Activated naive CD8-positive, alpha-beta T cell treated with anti-CD3 and anti-CD28 coated beads, Interleukin-2, amount 10 ng/mL, durations not matched to agents 7 days and 5 days (primary cell): ENCODE data around the gene GATA3. TPM values are rescaled to one million over a fixed set of nuclear protein-coding genes. Genes with fewer than 3 reads are reported as not detected.
"Not testable (repeated sequence)": the region's sequence is repeated elsewhere in the genome, so short reads cannot be mapped to it uniquely, and the experiment has no call there.

Source experiments
- ATAC-seq: fragments of 150-1000 bp; cut with Tn5 transposase; one replicate; pipeline ENCODE4 v1.10.0; 2021; ENCODE audit warnings: low read depth, moderate library complexity
- POLR2A ChIA-PET: fragments of 350-600 bp; sonication (Branson Sonifier 250); formaldehyde crosslinking; loops from one replicate; lab custom pipeline; 2021; ENCODE audit warnings: antibody characterized with exemption; lab: Charles Lee
- DNase-seq: peaks from one replicate; pipeline ENCODE4 v3.0.0; 2021
- H3K27ac Mint-ChIP-seq: one replicate; pipeline ENCODE4 v1.8.0; 2022; ENCODE audit warnings: mild to moderate bottlenecking, mixed read lengths
- H3K27me3 Mint-ChIP-seq: one replicate; pipeline ENCODE4 v1.8.0; 2022; ENCODE audit warnings: mild to moderate bottlenecking, moderate library complexity, mixed read lengths
- H3K36me3 Mint-ChIP-seq: one replicate; pipeline ENCODE4 v1.8.0; 2021; ENCODE audit warnings: mild to moderate bottlenecking, mixed read lengths
- H3K4me1 Mint-ChIP-seq: one replicate; pipeline ENCODE4 v1.8.0; 2021; ENCODE audit warnings: mixed read lengths
- H3K4me3 Mint-ChIP-seq: one replicate; pipeline ENCODE4 v1.8.0; 2022; ENCODE audit warnings: mild to moderate bottlenecking, moderate library complexity, mixed read lengths
- H3K9me3 Mint-ChIP-seq: one replicate; pipeline ENCODE4 v1.8.0; 2021; ENCODE audit warnings: mixed read lengths
- total RNA-seq, 2 experiments: library from RNA; stranded (reverse); gene quantifications; one replicate each; pipeline ENCODE4 v1.2.3, GENCODE V29; 2021

GATA3 gene
- total RNA-seq: 10 to 100 TPM; 48.3 to 49.1 TPM

DNA sequence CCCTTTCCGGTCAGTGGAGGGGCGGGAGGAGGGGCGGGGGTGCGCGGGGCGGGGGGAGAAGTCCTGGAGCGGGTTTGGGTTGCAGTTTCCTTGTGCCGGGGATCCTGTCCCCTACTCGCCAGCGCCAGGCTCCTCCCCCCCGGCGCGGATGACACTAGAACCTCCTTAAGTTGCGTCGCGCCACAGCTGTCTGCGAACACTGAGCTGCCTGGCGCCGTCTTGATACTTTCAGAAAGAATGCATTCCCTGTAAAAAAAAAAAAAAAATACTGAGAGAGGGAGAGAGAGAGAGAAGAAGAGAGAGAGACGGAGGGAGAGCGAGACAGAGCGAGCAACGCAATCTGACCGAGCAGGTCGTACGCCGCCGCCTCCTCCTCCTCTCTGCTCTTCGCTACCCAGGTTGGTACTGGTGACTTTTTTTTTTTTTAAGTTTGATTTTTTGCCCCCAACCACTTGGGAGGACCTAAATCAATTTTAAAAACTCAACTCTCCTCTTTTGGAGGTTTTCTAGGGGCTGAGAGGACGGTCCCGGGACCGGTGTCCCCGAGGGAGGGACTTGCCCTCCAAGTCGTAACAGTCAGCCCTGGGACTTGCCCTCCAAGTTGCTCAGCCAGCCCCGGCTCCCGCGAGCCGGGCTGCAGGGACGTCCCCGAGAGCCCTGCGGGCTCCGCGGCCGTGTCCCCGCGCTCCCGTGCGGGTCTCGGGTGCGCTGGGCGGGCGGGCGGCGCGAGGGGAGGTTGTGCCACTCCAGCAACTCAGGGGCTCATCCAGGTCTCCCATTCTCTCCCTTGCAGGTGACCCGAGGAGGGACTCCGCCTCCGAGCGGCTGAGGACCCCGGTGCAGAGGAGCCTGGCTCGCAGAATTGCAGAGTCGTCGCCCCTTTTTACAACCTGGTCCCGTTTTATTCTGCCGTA lies at the start of gene GATA3:
GATA3 (plus strand) TSS at position 195 of the 914 bp plus-strand sequence. CDS start 968 bp downstream, outside the sequence.
- peak; percentile 58 for ATAC-seq
- peaks cover 40% of the 10 kb centered on the region for H3K4me1 Mint-ChIP-seq
- no peaks in the 10 kb centered on the region for H3K9me3 Mint-ChIP-seq
- H3K36me3 Mint-ChIP-seq: peaks cover 36% of the 10 kb centered on the region
- H3K27me3 Mint-ChIP-seq: peaks cover 22% of the 10 kb centered on the region
- H3K27ac Mint-ChIP-seq: peak within 1 kb of the TSS; percentile 96
- peak within 1 kb of the TSS; percentile 98 for H3K4me3 Mint-ChIP-seq
- POLR2A ChIA-PET: interaction anchor here (0.5 to 1.7 kb wide), 23 partner anchors 23 to 761 kb away, joined by 3 to 10 read pairs (median 3); partner anchors contain the start of genes ATP5F1C and KIN
- DNase-seq: peak; percentile 85

DNA sequence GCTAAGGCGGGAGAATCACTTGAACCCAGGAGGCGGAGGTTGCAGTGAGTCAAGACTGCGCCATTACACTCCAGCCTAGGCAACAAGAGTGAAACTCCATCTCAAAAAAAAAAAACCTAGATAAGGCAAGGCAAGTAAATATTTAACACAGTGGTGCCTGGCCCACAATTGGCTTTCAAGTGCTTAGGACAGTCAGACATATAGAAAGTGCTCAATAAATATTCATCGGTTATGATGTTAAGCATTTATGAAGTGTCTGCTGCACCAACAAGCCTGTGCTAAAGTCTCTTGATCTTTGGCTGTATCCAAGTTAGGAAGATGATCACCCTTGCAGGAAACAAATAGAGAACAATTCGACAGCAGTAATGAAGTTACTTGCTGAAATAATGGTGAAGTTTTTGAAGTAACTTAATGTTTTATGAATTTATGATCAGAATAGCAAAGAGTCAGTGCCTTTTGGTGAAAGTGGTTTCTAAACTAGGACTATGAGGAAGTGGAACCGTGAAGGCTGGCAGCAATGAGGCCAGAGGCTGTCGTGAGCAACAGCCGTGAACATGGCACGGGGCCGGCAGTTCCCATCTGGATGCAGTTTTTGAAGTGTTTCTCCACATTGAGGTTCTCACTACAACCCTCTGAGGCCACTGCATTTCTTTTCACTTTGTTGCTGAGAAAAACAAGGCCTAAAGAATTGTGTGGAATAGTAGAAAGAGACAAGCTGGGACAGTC lies 48.1 kb upstream of the GATA3 start:
- POLR2A ChIA-PET: no interaction called here
- Mint-ChIP-seq H3K4me3 (no peak overlapping the region), H3K9me3 (peaks cover 8% of the 10 kb centered on the region), H3K27ac (no peak overlapping the region), H3K36me3 (peaks cover 22% of the 10 kb centered on the region), H3K4me1 (no peaks in the 10 kb centered on the region), H3K27me3 (no peaks in the 10 kb centered on the region)
- no peak for DNase-seq
- ATAC-seq: no peak

DNA sequence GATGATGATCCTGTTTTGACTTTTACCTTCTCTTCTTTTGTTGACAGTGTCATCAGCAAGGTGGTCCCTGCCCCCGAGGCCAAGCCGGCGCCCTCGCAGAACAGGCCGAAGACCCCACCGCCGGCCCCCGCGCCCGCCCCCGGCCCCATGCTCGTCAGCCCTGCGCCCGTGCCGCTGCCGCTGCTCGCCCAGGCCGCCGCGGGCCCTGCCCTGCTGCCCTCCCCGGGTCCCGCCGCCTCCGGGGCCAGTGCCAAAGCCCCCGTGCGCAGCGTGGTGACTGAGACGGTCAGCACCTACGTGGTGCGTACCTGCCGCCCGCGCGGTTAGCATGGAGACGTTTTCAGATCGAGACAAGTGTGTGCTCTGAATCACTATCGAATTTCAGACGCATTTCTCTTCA lies 45.5 kb upstream of the GATA3 start:
- H3K27ac Mint-ChIP-seq: no peak overlapping the region
- peaks cover 21% of the 10 kb centered on the region for H3K36me3 Mint-ChIP-seq

DNA sequence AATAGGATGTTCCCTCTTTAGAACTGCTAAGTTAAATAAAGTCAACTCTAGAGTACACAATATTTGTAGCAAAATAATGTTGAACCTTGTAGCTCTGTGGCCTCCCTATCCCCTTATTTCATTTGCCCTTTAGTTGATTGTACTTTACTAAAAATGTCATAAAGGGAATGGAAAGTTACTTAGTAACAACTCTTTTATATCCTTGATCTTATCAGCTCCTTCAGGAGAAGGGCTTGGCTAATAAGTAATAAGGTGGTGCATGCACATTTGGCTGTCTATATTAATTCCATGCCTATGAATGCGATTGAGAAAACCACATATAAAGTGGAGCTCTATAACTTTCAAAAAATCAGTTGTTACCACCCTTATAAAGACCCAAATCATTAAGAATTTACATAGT lies 41.5 kb upstream of the GATA3 start:
- no peak for DNase-seq
- Mint-ChIP-seq H3K4me1 (no peaks in the 10 kb centered on the region), H3K36me3 (peaks cover 9% of the 10 kb centered on the region), H3K27me3 (no peaks in the 10 kb centered on the region), H3K4me3 (no peak overlapping the region), H3K27ac (no peak overlapping the region), H3K9me3 (no peaks in the 10 kb centered on the region)
- no peak for ATAC-seq
- POLR2A ChIA-PET: no interaction called here

More for the DNA sequence above, 45.5 kb upstream of the GATA3 start:
- H3K4me1 Mint-ChIP-seq: no peaks in the 10 kb centered on the region
- H3K9me3 Mint-ChIP-seq: peaks cover 8% of the 10 kb centered on the region
- no peaks in the 10 kb centered on the region for H3K27me3 Mint-ChIP-seq
- ATAC-seq (no peak), DNase-seq (no peak)
- POLR2A ChIA-PET: no interaction called here
- no peak overlapping the region for H3K4me3 Mint-ChIP-seq

DNA sequence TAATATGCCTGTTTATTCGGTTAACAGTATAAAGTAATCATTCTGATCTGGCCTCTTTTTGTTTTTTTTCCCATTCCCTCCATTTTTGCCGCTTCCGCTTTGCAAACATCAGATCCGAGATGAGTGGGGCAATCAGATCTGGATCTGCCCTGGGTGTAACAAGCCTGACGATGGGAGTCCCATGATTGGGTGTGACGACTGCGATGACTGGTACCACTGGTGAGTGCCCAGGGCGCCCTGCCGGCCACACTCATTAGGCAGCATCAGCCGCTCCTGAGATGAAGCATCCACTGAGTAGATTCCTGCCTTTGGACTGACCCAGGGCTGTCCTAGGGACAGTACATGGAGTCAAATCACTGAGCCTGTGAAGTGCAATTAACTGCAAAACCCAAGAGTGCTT lies 40.9 kb upstream of the GATA3 start:
- no peaks in the 10 kb centered on the region for H3K27me3 Mint-ChIP-seq
- no peak overlapping the region for H3K4me3 Mint-ChIP-seq
- no peaks in the 10 kb centered on the region for H3K9me3 Mint-ChIP-seq
- H3K36me3 Mint-ChIP-seq: peaks cover 9% of the 10 kb centered on the region
- DNase-seq (no peak), ATAC-seq (no peak)
- no peak overlapping the region for H3K27ac Mint-ChIP-seq
- POLR2A ChIA-PET: no interaction called here
- H3K4me1 Mint-ChIP-seq: no peaks in the 10 kb centered on the region

DNA sequence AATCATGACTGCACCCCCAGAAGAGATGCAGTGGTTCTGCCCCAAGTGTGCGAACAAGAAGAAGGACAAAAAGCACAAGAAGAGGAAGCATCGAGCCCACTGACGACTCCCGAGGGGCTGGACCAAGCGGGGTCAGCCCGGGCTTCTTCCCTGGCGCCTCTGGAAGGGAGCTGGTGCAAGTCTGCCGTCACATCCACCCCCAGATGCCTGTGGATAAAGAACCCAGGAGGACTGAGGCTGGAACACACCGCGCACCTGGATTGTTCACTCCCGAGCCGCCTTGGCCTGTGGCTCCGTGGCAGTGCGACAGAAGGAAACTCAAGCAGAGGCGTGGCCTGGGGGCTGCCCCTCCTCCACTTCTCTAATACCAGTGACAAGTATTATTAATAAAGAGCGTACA lies 39.8 kb upstream of the GATA3 start:
- POLR2A ChIA-PET: no interaction called here
- Mint-ChIP-seq H3K27ac (no peak overlapping the region), H3K4me3 (no peak overlapping the region), H3K27me3 (no peaks in the 10 kb centered on the region), H3K36me3 (peaks cover 9% of the 10 kb centered on the region), H3K9me3 (no peaks in the 10 kb centered on the region), H3K4me1 (no peaks in the 10 kb centered on the region)
- no peak for DNase-seq
- no peak for ATAC-seq

DNA sequence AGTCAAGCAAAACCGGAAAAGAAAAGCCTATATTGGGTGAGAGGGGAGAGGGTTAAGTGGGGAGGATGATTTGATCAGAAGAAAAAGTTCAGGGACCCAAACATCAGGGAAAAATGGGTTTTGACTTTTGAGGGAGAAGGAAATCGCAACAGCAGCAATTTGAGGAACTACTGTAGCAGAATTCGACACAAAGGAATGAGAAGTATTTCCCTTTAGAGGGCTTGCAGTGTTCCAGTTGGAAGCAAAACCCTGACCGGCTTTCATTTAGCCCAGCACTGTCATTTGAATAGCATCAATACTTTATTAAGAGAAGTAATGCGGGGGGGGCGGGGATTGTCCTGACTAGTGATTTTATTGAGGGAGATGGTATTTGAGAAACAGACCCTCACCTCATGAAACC lies 37.2 kb upstream of the GATA3 start:
- no peak for ATAC-seq
- POLR2A ChIA-PET: no interaction called here
- no peak overlapping the region for H3K4me3 Mint-ChIP-seq
- no peaks in the 10 kb centered on the region for H3K9me3 Mint-ChIP-seq
- no peak for DNase-seq
- H3K4me1 Mint-ChIP-seq: no peaks in the 10 kb centered on the region
- peaks cover 7% of the 10 kb centered on the region for H3K36me3 Mint-ChIP-seq
- H3K27ac Mint-ChIP-seq: no peak overlapping the region
- peaks cover 2% of the 10 kb centered on the region for H3K27me3 Mint-ChIP-seq

DNA sequence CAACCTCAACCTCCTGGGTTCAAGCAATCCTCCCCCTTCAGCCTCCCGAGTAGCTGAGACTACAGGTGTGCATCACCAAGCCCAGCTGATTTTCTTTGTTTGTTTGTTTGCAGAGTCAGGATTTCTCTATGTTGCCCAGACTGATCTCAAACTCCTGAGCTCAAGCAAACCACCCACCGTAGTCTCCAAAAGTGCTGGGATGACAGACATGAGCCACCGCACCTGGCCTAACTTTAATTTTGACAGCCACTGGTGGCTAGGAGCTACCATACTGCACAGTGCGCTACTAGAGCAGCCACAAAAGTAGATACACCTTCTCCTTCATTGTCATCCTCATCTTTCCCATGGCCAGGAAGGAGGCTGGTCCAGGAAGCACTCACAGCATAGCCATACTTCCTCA lies 31.2 kb upstream of the GATA3 start:
- Mint-ChIP-seq H3K27ac (no peak overlapping the region), H3K27me3 (peaks cover 16% of the 10 kb centered on the region), H3K4me1 (peaks cover 7% of the 10 kb centered on the region), H3K4me3 (no peak overlapping the region), H3K36me3 (no peaks in the 10 kb centered on the region), H3K9me3 (no peaks in the 10 kb centered on the region)
- POLR2A ChIA-PET: no interaction called here
- ATAC-seq (no peak), DNase-seq (no peak)

DNA sequence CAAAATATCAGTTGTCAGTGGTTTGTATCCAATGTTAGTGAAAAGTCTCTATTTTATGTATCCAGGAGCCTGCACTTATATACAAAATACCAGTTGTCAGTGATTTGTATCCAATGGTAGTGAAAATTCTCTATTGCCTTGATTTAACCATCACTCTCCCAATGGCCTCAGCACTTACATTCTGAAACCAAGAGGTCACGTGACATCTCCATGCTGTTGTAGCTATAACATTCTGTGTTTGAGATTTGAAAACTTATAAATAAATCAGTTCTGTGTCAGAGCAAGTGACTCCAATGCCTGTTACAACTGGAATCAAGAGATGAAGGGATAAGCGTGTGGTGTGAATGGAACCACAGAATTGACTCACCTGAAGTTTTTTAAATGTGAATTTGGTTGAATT lies 30.6 kb upstream of the GATA3 start:
- no peak overlapping the region for H3K4me3 Mint-ChIP-seq
- H3K4me1 Mint-ChIP-seq: peaks cover 7% of the 10 kb centered on the region
- peaks cover 20% of the 10 kb centered on the region for H3K27me3 Mint-ChIP-seq
- no peak overlapping the region for H3K27ac Mint-ChIP-seq
- DNase-seq (no peak), ATAC-seq (no peak)
- H3K9me3 Mint-ChIP-seq: no peaks in the 10 kb centered on the region
- no peaks in the 10 kb centered on the region for H3K36me3 Mint-ChIP-seq
- POLR2A ChIA-PET: no interaction called here

DNA sequence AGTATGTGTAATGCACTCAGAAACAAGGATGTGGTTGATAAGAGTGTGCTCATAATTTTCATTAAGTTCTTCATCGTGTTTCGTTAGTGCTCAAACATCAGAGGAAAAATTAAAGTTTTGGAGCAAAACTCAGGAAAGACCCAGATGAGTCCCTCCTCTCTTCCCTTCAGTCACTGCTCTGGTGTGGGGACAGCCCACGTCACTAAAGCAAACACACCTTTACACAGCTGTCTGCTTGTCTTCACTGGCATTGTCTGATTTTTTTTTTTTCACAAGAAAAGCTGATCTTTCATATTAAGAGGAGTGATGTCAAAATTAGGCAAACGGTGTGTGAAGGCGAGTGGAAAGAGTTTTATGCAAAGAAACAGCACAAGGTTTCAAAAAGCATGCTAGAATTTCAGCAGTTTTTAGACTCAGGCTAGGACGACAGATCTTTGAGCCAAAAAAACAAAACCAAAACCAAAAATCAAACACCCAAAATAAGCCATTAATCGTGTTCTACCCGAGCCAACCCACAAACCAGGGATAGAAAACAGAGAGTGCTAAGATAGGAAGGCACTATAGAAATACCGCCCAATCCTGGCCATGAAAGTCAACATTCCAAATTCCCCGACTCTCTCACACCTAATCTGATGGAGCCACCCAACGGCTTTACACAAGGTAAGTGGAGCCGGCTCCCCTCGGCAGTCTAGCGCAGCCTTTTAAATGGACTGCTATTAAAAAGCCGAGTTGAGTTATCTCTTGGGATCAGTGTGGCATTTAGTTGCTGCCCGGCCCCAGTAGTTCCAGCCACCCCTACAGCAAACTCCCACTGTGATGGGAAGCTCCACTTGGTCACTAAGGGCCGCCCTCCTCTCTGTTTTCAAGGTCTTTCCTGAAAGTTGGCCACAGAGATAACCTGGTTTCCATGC lies 27.9 kb upstream of the GATA3 start:
- Mint-ChIP-seq H3K36me3 (no peaks in the 10 kb centered on the region), H3K27ac (no peak overlapping the region), H3K4me3 (peak overlapping the region; percentile 71), H3K4me1 (peaks cover 7% of the 10 kb centered on the region), H3K27me3 (peaks cover 38% of the 10 kb centered on the region), H3K9me3 (no peaks in the 10 kb centered on the region)
- no peak for ATAC-seq
- no peak for DNase-seq
- POLR2A ChIA-PET: interaction anchor here (0.5 to 0.6 kb wide), 2 partner anchors 115 to 133 kb away, joined by 3 to 4 read pairs; no protein-coding TSS in a partner anchor

DNA sequence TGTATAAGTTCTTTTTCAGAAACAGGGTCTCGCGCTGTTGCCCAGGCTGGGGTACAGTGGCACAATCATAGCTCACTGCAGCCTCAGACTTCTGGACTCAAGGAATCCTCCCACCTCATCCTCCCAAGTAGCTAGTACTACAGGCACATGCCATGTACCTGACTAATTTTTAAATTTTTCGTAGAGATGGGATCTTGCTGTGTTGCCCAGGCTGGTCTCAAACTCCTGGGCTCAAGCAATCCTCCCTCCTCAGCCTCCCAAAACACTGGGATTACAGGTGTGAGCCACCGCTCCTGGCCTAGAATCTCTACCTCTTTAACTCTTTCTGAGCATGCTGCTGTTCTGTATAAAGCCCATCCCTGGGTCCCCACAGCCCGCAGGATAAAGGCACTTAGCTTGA lies 23.3 kb upstream of the GATA3 start:
- ATAC-seq, POLR2A ChIA-PET, H3K36me3 Mint-ChIP-seq, DNase-seq, H3K27ac Mint-ChIP-seq, H3K9me3 Mint-ChIP-seq, H3K4me3 Mint-ChIP-seq: not testable (repeated sequence)
- Mint-ChIP-seq H3K4me1 (peaks cover 12% of the 10 kb centered on the region), H3K27me3 (peaks cover 61% of the 10 kb centered on the region)

DNA sequence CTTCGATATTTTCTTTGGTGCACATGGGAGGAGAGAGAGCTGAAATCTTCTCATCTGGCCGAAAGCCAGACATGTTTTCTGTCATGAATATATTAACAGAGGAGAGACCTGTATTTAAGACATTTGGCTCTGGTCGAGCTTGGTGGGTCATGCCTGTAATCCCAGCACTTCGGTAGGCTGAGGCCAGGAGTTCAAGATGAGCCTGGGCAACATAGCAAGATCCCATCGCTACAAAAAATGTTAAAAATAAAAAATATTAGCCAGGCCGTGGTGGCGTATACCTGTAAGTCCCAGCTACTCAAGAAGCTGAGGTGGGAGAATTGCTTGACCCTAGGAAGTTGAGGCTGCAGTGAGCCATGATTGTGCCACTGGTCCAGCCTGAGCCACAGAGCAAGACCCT lies 21.9 kb upstream of the GATA3 start:
- Mint-ChIP-seq H3K4me3 (no peak overlapping the region), H3K36me3 (peaks cover 3% of the 10 kb centered on the region), H3K9me3 (no peaks in the 10 kb centered on the region), H3K27me3 (peaks cover 69% of the 10 kb centered on the region), H3K27ac (no peak overlapping the region), H3K4me1 (peaks cover 10% of the 10 kb centered on the region)
- ATAC-seq (no peak), DNase-seq (no peak)
- POLR2A ChIA-PET: no interaction called here
